ENCODE data around the gene CCDC142.
A peak's percentile ranks its signal among the peaks of the same experiment; 100 is the strongest.

The CCDC142 gene, protein sequence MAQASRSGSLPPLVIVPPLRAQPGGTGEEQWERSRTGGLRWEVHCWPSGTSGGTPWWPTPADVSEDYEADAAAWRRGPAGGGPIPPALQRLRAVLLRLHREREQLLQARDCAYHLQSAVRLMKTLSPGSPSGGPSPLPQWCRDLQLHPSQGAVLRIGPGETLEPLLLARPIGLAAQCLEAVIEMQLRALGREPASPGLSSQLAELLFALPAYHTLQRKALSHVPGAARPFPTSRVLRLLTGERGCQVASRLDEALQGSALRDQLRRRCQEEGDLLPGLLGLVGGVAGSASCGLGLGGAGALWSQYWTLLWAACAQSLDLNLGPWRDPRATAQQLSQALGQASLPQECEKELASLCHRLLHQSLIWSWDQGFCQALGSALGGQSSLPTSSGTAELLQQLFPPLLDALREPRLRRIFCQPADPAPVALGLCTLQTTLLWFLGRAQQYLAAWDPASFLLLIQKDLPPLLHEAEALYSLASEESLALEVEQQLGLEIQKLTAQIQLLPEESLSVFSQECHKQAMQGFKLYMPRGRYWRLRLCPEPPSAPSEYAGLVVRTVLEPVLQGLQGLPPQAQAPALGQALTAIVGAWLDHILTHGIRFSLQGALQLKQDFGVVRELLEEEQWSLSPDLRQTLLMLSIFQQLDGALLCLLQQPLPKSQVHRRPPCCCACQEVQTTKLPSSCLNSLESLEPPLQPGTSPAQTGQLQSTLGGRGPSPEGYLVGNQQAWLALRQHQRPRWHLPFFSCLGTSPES

DNA sequence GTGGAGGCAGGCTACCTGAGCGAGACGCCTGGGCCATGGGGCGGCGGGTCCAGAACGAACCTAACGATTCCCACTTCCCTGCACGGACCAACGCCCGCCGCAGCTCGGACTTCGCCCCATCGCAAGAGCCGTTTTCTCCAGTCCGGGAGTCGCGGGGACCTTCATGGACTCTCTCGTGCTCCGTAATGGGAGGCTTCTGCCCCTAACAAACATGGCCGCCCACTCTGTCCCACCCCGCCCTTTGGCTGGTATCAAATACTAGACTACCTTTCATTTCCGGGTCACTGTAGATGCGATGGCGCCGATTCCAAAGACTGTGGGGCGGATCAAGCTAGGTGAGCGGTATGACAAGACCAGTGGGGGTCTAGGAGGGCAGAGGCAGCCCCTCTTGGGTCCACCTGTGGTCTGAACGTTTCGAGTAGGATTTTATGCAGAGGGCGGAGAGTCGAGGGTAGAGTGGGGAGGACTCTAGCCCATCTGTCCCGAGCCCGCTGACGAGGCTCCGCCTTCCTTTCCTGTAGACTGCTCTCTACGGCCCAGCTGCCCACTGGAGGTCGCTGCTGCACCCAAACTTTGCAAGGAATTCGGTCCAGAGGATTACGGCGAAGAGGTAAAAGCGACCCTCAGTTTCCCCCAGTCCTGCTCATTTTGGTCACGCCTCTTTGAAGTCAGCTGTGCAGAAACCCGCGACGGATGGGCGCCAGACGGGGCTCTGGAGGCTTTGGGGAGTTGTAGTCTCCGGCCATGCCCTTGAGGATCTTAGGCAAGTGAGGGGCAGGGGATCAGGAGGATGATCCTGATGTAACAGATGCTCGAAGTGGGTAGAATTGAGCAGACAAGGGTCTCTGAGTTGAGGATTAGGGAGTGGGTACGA is at the start of gene CCDC142, which contains the start of gene TTC31:
TSS of gene CCDC142 (minus strand) at position 198 of the 874 bp plus-strand sequence. CDS start at position 37, 161 bp downstream.
TSS of gene TTC31 (plus strand) at position 281 of the 874 bp plus-strand sequence. CDS start at position 296, 15 bp downstream.
- DNase-seq = peak; percentile 92 to 94

DNA sequence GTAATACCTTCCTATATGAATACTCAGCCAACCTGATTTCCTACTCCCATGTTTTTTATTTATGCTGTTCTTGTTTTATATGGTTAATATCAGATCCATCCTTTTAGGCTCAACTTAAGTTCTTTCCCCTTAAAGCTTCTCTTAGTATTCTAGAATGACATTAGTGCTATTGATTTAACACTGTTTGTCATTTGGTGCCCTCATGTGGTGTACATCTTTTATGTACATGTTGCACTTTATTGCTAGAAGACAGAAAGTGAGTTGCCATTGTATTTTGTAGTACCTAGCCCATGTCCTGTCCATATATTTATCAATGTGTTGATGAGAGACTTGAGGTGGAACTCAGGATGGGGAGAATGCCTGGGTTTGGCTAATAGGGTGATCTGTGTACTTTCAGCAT is 49.4 kb upstream of the CCDC142 start:
- DNase-seq = no peak

DNA sequence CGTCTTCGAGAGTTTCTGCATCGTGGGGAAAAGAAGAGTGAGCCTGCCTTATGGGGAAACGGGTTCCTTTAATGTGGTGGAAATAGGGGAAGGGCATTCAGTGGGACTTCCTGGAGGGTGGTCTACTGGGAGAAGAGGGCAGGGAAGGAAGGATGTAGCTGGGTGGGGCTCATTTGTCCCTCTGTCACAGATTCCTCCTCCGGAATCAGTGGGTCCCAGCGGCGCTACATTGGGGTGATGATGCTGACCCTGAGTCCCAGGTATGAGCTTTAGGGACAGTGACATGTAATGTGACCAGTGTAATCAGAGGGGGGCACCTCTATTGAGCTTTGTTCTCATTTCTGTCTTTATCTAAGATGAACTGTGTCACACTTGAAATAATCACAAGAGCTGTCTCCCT is 48.9 kb upstream of the CCDC142 start:
- no peak for DNase-seq

DNA sequence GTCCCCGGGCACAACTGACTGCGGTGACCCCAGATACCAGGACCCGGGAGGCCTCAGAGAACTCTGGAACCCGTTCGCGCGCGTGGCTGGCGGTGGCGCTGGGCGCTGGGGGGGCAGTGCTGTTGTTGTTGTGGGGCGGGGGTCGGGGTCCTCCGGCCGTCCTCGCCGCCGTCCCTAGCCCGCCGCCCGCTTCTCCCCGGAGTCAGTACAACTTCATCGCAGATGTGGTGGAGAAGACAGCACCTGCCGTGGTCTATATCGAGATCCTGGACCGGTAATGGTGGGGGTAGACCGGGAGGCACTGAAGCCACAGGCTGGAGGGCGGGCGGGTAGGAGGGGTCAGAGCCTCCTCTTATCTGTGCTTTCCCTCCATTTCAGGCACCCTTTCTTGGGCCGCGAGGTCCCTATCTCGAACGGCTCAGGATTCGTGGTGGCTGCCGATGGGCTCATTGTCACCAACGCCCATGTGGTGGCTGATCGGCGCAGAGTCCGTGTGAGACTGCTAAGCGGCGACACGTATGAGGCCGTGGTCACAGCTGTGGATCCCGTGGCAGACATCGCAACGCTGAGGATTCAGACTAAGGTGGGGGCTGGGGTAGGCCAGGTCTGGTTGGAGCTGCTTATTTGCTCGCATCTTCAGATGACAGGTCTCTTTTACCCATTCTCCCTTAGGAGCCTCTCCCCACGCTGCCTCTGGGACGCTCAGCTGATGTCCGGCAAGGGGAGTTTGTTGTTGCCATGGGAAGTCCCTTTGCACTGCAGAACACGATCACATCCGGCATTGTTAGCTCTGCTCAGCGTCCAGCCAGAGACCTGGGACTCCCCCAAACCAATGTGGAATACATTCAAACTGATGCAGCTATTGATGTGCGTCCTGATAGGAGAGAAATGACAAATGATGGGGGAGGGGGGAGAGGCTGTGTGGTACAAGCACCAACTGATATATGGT is 47.7 kb upstream of the CCDC142 start:
- peak in 1 of 2 donors; percentile 32 for DNase-seq

DNA sequence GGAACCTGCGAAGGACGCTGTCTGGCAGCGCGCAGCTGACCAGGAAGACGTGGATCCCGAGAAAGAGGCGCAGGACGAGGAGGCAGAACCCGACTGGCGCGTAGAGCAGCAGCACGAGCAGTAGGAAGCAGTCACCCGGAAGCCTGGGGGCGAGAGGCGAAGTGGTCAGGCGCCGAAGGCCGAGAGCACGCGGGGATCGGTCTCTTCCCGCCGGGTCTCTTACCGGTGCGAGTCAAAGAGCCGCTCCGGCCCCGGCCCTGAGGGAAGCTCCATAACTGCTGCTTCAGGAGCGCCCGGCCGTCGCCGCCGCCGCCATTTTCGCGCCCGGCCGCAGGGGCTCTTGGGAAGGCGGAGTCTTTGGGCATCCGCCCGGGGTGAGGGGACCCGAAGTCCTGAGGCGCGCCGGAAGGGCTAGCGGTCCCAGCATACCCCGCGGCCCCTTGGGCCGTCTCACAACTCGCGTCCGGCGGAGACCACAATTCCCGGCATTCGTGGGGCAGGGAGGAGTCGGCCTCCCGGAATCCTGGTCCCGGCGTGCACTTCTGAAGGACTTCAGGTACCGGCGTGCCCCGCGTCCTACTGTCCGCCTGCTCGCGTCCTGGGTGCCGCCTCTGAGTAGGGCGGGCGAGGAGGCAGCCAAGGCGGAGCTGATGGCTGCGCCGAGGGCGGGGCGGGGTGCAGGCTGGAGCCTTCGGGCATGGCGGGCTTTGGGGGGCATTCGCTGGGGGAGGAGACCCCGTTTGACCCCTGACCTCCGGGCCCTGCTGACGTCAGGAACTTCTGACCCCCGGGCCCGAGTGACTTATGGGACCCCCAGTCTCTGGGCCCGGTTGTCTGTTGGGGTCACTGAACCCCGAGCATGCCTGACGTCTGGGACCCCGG is 46.8 kb upstream of the CCDC142 start, which contains the start of the genes AUP1 and HTRA2:
TSS of gene AUP1 (minus strand) at position 350 of the 882 bp plus-strand sequence. CDS start at position 273, 77 bp downstream.
TSS of gene HTRA2 (plus strand) at position 577 of the 882 bp plus-strand sequence. CDS start at position 651, 74 bp downstream.
- DNase-seq = peak; percentile 81 to 85

DNA sequence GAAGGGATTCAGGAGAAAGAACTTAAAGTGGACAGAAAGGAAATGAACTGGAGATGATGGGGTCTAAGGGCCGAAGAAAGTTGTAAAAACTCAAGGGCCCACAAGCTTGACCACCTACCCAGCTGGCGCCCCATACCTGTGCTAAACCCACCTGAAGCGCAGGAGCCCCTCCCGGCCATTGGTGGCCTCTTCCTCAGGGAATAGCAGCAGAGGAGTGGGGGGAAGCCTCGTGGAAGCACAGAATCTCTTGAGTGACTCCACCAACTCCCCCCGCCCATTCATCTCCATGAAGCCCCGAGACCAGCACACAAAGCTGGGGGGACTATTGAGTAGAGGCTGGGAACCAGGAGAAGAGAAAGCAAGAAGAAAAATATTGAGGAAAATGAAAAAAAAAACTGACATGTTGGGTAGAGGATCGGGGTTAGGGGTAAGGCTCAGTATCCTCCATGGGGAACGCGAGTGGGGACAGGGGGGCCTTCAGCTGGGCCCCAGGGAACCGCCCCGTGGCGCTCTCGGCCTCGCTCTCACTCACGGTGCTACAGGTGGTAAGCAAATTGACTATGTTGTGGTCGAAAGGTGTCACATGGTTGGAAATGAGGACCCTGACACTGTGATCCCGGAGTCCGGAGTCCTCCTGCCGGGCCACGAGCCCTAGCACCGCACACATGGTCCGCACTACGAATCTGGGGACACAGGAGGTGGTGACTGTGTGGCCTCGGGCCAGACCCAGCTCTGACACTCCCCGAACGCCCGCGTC is 46.0 kb upstream of the CCDC142 start:
- DNase-seq = no peak

DNA sequence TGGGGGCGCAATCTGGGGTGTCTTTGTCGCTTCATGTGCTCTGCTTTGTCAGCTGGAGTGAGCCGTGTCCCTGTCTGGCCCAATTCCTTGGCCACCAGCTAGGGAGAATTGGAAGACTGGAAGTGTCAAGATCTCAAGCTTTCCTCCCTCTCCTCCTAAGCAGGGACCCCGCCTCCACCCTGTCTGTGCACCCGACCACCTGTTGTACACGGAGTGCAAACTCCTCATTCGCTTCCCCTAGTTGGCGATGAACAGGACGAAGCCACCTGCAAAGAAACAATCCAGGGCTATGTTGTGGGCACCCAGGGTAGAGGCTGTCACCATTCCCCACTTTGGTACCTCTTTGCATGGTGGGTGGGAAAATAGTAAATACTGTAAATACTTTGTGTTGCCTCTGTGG is 44.9 kb upstream of the CCDC142 start:
- DNase-seq = no peak

DNA sequence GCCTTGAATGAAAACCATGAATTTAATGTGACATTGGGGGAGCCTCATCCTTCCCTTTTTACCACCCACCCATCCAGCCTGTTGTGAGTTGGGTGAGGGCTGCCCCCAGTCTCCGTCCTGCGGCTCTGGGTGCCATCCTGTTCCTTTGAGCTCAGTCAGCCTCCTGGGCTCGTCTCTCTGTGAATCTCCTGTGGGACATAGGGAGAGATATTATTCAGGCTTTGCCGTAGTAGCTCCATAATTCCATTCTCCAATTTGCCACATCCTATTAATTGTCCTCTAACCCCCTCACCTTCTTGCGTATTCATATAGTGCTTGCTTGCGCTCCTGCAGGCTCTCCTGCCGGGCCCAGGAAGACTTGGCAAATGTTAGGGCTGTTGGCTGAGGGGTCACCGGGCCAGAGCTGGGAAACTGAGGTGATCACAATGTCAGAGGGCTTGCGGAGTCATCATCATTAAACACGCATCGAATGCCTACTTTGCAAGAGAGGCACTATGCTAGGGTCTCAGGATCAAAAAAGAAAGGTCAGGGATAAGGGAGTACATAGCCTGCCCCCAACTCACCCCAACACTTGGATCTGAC is 43.9 kb upstream of the CCDC142 start:
- DNase-seq = no peak

DNA sequence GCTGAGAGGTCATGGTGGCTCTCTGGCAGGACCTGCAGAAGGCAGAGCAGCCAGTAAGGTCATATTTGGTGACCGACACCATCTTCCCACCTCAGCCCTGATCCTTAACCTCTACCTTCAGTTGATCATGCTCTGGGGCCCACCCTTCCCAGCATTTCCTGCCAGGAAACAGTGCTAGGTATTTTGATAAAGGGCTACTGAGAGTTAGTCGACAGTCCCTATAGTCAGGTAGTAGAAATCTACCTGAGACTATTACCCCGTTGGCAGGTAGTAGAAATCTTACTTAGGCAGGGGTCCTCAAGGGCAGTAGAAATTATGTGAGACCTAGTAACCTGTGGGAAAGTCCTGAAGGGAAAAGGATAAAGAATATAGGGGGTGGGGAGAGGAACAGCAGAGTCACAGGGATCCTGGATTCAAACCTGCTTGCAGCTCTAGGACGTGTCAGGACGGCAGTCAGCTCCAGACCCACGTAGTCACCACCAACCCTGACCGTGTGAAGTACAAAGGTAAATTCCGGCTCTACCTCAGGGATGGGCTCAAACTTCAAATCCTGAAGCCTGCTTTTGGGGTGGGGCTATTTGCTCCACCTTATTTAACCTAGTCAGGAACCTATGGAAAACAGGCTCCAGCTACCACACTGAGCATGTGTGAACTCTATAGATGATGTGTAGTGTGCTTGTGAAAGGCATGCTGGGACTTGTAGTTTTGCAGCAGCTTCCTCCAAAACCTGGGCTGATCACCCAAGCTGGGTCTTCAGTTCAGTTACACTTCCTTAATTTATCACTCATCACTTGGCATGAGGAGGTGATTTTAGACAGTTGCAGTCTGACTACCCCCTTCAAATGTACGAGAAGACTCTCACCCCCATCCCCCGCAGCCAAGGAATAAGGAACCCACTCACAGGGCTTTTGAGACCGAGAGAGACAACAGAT is 43.2 kb upstream of the CCDC142 start, which contains the start of gene DQX1:
TSS of gene DQX1 (minus strand) at position 515 of the 932 bp plus-strand sequence. CDS start at position 13, 502 bp downstream.
- no peak for DNase-seq

DNA sequence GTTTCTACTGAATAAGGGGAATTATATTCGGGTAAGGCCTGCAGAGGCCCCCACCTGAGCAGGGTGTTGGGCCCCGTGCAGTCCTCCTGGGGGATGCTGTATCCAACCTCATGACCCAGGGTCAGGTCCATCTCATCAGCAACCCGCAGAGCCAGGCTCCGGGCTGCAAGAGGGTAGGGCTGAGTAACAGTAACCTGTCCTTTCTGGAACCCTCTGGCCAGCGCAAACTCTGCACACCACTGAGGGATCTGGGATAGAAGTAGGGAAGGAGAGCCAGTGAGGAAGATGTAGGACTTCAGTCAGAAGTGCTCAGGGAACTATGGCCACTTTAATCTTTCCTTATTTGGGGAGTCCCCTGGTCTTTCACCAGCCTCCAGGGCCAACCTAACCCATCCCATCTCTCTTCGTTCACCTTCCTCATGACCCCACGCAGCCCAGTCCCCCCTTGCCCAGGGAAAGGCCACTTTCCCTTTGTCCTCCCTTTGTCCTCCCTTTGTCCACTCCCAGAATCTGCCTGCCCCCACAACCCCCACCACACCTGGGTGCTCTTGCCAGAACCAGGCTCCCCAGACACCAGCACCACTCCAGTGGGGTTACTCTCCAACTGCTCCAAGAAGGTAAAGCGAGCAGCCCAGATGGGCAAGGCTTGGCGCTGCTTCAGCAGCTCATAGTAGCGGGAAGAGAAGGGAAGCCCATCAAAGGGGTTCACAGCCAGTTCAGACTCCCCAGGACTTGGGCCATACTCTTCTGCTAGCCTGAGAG is 42.3 kb upstream of the CCDC142 start:
- DNase-seq = no peak

DNA sequence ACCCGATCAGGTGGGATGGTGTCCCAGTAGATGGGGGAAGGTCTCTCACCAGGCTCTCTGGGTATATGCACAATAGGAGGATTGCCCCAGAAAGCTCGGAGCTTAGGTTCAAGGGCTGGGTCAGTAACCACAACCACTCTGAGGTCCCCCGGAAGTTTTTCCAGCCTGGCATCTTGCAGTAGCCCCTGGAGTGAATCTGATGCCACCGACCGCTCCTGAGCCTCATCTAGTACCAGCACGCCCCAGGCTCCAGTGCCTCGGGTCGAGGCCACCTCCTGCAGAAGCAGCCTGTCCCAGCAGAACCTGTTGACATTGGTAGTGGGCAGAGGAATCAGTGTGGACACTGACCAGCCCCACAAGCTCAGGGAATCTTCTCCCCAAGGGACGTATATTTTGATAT is 41.2 kb upstream of the CCDC142 start:
- no peak for DNase-seq

DNA sequence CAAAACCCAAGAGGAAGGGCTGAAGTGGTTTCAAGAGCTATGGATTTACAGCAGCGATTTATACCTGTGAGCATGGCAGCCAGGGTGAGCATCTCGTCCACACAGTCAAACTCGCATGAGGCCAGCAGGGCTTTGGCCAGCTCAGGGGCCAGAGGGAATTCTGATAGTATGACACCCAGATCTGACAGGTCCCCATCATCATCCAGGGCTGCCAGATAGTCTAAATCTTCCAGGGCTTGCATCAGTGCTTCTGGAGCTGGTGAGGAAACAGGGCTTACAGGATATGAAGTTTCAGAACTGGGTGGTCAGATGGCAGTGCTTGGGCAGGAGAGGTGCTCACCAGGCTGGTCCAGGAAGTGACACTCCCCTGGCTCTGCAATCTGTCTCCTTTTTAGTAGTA is 39.7 kb upstream of the CCDC142 start:
- no peak for DNase-seq

DNA sequence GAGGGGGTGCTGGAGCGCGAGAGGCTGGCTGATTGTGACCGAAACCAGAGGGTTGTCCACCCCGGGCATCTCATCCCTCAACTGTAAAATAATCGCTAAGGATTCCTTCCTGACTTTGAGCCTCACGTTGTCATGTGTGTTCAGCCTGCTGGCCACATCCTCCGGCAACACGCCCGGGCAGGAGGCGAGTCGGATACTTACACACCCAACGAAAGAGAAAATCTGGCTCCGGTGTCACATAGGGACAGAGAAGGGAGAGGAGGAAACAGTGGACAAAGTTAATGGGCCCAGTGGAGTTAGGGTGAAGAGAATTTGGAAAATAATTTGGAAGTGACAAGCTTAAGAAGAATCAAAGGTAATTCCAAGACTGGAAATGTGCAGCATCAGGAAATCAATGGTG is 33.9 kb upstream of the CCDC142 start:
- DNase-seq = no peak

DNA sequence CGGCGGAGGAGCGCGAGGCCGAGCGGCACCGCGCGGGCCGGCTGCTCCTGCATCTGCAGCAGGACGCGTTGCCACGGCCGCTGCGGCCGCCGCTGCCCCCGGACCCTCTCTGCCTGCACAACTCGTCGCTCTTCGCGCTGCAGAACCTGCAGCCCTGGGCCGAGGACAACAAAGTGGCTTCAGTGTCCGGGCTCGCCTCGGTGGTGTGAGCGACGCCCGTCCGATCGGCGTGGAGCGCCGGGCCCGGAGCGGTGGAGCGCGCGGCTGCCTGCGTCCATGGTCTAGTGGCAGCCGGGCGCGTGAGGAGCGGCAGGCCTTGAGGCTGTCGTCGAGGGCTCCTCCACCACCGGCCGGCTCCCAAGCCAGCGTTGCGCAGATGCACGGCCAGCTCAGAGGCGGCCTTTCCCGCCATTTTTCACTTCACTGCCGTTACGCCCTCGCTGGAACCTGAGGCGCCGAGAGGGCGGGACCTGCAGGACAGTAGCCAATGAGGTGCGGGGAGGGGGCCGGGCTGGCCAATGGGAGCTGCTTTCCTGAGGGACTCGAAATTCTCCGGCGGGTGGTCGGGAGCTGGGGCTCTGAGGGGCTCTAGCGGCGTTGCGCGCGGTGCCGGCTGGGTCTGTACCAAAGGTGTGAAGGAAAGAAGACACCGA is 33.3 kb upstream of the CCDC142 start:
- DNase-seq = peak; percentile 74 to 76

DNA sequence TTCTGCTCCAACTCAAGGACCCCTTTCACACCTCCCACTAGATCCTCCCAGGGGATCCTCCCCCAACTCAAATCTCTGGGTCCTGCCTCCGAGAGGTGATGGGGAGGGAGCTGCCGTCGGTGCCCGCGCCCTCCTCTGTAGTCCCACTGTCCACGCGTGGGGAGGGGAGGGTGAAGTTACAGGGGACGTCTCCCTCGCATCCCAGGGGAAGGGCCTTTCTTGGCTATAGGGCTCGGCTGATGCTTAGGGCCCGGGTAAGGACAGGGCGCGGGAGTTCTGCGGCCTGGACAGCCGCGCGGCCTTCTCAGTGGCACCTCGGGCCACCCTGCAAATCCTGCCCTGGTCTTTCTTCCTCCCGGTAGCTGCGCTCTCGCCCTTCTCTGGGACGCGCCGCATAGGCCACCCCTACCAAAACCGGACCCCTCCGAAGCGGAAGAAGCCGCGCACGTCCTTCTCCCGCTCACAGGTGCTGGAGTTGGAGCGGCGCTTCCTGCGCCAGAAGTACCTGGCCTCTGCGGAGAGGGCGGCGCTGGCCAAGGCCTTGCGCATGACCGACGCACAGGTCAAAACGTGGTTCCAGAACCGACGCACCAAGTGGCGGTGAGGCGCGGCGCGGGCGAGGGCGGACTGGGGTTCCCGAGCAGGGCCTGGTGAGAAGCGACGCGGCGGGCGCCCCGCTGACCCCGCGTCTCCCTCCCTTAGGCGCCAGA is 32.6 kb upstream of the CCDC142 start:
- DNase-seq = no peak

Measured in activated CD4-positive, alpha-beta T cell treated with anti-CD3 and anti-CD28 coated beads for 4 hours (primary cell).